ENCODE measurements around the gene SAMD4A.

Gene SAMD4A

DNA sequence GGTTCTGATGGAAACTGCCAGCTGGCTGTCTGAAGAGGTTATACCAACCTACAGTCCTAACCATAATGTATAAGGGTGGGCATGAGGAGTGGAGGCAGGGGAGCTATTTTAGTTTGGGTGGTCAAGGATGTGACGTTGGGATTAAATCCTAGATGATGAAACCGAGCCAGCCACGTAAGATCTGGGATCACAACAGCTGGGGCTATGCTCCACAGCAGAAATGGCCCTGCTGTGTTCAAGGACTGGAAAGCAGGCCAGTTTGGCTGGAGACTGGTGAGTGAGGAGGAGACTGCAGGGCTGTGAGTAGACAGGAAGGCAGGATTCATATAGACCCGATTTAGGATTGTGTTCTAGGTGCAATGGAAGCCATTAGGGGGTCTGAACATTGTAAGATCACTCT lies 66.1 kb downstream of the SAMD4A start:
- Histone ChIP-seq H3K27me3 (no peaks in the 10 kb centered on the region), H3K9me3 (peaks cover 3% of the 10 kb centered on the region; the same call in 1 of the 2 replicates), H3K4me1 (no peaks in the 10 kb centered on the region), H3K36me3 (no peaks in the 10 kb centered on the region), H3K4me3 (ENCODE audit: low read depth, low read length) (no peak overlapping the region)
- TF ChIP-seq, protein P1, sequence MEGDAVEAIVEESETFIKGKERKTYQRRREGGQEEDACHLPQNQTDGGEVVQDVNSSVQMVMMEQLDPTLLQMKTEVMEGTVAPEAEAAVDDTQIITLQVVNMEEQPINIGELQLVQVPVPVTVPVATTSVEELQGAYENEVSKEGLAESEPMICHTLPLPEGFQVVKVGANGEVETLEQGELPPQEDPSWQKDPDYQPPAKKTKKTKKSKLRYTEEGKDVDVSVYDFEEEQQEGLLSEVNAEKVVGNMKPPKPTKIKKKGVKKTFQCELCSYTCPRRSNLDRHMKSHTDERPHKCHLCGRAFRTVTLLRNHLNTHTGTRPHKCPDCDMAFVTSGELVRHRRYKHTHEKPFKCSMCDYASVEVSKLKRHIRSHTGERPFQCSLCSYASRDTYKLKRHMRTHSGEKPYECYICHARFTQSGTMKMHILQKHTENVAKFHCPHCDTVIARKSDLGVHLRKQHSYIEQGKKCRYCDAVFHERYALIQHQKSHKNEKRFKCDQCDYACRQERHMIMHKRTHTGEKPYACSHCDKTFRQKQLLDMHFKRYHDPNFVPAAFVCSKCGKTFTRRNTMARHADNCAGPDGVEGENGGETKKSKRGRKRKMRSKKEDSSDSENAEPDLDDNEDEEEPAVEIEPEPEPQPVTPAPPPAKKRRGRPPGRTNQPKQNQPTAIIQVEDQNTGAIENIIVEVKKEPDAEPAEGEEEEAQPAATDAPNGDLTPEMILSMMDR (IDR thresholded peaks at IDR 0.05; ENCODE audit: low read depth, low read length), result no peak
- no peak for DNase-seq

DNA sequence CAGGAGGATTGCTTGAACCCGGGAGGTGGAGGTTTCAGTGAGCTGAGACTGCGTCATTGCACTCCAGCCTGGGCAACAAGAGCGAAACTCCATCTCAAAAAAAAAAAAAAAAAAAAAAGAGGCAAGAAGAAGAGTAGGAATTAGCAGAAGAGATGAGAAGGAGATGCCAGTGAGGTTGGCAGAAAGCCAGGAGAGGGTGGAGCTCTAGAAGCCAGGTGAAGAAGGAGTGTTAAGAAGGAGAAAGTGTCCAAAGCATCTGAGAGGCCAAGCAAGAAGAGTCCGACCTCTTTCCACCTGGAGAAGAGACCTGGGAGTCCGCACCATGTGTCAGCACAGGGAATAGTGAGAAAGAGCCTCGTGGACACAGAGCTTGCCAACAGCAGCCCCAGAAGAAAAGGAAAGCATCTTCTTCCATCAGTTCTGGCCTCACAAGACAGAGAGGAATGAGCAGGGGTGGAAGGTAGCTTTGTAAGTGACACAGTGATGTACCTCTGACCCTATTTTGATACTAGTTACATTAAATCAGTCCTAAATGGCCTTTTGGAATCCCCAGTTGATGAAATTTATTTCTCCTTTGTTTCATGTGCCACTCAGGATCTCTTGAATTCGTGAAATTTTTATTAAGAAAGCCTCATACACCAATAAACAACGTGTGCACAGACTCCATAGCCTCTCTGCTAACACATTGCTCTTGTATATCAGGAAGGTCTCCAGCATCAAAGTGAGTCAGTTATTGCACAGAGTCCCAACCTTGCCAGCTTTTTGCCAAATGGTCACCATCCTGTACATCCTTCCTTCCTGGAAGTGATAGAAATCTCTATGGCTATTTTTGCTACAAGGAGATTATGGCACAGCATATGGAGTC lies 70.6 kb downstream of the SAMD4A start:
- Histone ChIP-seq H3K9me3 (peaks cover under 1% of the 10 kb centered on the region; the same call in 1 of the 2 replicates), H3K4me1 (no peaks in the 10 kb centered on the region), H3K27me3 (no peaks in the 10 kb centered on the region), H3K4me3 (ENCODE audit: low read depth, low read length) (no peak overlapping the region), H3K36me3 (no peaks in the 10 kb centered on the region)
- TF ChIP-seq, protein P1 (IDR thresholded peaks at IDR 0.05; ENCODE audit: low read depth, low read length), result no peak
- no peak for DNase-seq

DNA sequence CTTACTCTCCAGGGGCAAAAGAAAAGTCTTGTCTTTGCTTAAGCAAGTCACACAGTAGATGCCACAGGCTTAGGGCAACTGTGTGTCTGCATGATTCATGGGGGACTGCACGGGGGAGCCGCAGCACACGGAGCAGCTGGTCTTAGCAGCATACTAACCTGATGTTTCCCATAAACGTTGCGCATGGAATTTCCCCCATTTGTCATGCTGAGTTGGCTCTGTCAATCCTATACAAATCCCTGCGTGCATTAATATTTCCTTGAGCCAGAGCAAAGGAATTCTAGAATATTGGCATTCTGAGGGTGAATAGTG lies 71.2 kb downstream of the SAMD4A start:
- H3K27me3 ChIP-seq, result no peaks in the 10 kb centered on the region
- no peaks in the 10 kb centered on the region for H3K9me3 ChIP-seq
- no peak for DNase-seq
- no peaks in the 10 kb centered on the region for H3K36me3 ChIP-seq
- no peak overlapping the region for H3K4me3 ChIP-seq (ENCODE audit: low read depth, low read length)
- TF ChIP-seq, protein P1 (IDR thresholded peaks at IDR 0.05; ENCODE audit: low read depth, low read length), result no peak
- H3K4me1 ChIP-seq, result no peaks in the 10 kb centered on the region

DNA sequence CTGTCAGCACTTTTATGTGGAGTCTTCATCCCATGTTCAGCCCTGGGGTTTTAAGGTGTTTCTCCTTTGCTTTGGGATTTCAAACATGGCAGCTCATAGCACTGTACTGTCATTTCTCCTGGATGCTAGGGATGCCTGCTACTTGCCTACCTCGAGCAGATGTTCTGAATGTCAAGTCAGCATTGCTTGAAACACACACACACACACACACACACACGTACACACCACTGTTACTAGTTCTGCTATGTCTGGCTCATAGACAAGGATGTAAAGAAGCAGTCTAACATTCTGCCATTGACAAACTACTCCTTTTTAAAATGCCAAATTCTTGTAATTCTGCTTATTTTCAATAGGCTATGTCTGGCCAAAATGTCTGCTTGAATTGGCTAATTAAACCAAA lies 72.7 kb downstream of the SAMD4A start:
- Histone ChIP-seq H3K36me3 (no peaks in the 10 kb centered on the region), H3K4me1 (no peaks in the 10 kb centered on the region), H3K9me3 (no peaks in the 10 kb centered on the region), H3K4me3 (ENCODE audit: low read depth, low read length) (no peak overlapping the region), H3K27me3 (no peaks in the 10 kb centered on the region)
- TF ChIP-seq, protein P1 (IDR thresholded peaks at IDR 0.05; ENCODE audit: low read depth, low read length), result no peak
- DNase-seq, result no peak

DNA sequence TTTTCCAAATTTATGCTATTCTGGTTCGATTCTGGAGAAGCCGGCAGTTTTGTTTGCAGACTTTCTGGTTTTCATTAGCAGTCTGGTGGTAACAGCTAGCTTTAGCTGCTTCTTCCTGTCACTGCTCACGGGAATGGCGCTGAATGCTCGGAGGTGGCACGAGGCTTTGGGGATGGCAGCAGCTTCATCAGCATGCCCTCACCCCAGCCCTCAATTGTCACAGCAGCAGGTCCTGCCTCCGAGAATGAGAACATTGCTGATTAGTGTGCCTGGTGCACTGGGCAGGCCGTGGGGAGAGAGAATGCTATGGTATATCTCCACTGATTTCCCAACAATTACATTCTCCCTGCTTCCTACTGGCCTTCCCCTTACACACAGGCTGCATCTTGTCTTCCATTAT lies 73.6 kb downstream of the SAMD4A start:
- H3K9me3 ChIP-seq, result no peaks in the 10 kb centered on the region
- no peaks in the 10 kb centered on the region for H3K4me1 ChIP-seq
- H3K4me3 ChIP-seq (ENCODE audit: low read depth, low read length), result no peak overlapping the region
- TF ChIP-seq, protein P1 (IDR thresholded peaks at IDR 0.05; ENCODE audit: low read depth, low read length), result no peak
- H3K27me3 ChIP-seq, result no peaks in the 10 kb centered on the region
- no peak for DNase-seq
- no peaks in the 10 kb centered on the region for H3K36me3 ChIP-seq

DNA sequence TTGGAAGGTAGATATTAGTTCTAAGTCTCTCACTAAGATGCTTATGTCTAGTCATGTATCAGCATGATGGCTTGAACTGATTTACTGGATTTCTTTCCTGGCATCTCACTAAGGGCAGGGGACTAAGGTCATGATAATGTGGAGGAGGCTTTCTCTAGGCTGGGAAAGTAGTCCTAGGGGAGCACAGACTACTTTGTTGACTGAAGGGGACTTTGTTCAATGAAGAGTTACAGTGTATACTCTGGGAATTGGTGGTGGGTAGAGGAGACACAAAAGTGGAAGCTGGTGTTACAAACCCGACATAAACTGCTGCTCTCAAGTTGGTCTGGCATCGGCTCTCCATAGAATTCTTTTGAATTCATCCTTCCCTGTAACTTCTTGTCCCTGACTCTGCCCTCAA lies 75.2 kb downstream of the SAMD4A start:
- Histone ChIP-seq H3K4me3 (ENCODE audit: low read depth, low read length) (no peak overlapping the region), H3K36me3 (no peaks in the 10 kb centered on the region), H3K27me3 (no peaks in the 10 kb centered on the region), H3K4me1 (no peaks in the 10 kb centered on the region), H3K9me3 (no peaks in the 10 kb centered on the region)
- TF ChIP-seq, protein P1 (IDR thresholded peaks at IDR 0.05; ENCODE audit: low read depth, low read length), result no peak
- DNase-seq, result no peak
